GM18517 (cell line): Measurements from ENCODE around the gene CSF2.

ENCODE experiments used
- ATAC-seq: cut with Tn5 transposase; IDR thresholded peaks from one replicate; pipeline ENCODE4 v1.9.1; 2021; ENCODE audit warnings: mild to moderate bottlenecking, moderate library complexity; ENCODE audit not compliant: unreplicated experiment

The CSF2 gene

GRCh38 chr5:132054697-132055440 lies 18.7 kb upstream of the CSF2 start:
- no peak for ATAC-seq

- no peak for ATAC-seq
Measured at GRCh38 chr5:132055441-132055807, 18.2 kb upstream of the CSF2 start.

DNA sequence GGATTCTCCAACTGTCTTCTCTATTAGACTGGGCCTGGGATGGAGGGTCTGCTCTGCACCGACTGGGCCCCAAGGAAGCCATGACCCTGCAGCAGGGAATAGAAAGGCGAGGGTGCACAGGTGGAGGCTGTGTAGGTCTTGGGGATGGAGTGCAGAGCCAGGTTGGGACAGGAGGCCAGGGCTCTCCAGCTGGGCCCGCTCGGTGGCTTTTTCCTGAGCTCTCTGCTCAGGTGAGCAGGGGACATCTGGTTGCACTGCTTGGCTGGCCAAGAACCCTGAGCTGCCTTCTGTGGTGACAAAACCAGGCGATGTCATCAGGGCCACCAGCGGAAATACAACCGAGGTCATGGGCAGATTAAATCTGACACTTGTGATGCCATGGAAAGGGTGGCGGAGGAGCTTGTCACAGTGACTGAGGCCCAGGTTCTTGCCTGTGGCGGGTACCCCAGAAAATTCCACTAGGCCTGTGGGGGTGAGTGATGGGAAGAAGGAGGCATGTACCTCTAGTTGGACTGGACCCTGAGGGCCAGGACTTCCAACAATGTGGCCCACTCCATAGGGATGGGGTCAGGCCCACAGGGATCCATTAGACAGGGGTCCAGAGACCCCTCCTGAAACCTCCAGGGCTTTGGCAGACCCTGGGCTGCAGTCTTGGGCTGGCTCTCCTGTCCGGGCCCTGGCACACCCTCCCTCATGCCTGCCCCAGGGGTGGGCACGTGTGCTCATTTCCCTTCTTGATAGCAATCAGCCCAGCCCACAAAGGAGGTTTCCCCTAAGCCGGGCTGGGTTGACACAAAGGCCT lies 17.6 kb upstream of the CSF2 start:
- ATAC-seq: no peak

DNA sequence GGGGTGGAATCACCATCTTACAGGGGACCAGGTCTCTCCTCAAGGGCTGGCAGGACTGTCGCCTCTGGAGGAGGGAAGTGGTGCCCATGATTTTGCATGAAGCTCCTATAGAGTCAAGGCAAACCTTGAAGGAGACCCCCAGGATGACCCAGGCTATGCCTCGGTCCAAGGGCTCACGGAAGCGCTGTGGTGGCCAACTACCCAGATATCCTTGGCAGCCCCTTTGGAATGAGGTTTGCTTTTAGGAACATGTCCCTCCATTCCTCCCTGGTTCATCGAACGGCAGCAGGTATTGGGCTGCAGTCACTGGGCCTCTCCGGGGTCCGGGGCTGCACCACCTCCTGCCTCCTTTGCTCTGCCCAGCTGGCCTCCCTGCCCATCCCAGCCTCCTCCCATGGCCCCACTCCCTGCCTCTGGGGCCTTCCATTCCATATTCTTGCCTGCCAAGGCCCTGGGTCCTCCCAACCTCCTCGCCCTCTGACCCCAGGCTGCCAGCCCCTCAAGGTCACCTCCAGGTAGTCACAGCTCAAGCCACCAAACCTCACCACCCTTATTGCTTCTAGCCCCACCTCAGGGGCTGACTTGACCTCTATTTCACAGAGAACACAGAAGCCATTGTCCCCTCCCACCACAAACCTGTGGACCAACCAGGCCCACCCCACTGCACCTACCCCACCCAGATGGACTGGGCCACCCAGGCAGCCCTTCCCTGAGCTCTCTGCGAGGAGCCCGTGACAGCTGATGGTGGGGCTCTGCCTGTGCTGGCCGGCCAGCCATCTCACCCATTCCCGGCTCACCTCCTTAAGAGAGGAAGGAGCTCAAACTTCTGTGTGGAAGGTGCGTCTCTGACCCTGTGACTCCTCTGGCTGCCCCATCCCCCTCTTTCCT lies 16.7 kb upstream of the CSF2 start:
- no peak for ATAC-seq

- no peak for ATAC-seq
Measured at GRCh38 chr5:132057498-132058255, 15.9 kb upstream of the CSF2 start.

GRCh38 chr5:132058646-132059042 lies 14.9 kb upstream of the CSF2 start:
- no peak for ATAC-seq

GRCh38 chr5:132059043-132059695 lies 14.4 kb upstream of the CSF2 start:
- ATAC-seq: no peak

GRCh38 chr5:132059696-132060500 lies 13.7 kb upstream of the CSF2 start:
- no peak for ATAC-seq

DNA sequence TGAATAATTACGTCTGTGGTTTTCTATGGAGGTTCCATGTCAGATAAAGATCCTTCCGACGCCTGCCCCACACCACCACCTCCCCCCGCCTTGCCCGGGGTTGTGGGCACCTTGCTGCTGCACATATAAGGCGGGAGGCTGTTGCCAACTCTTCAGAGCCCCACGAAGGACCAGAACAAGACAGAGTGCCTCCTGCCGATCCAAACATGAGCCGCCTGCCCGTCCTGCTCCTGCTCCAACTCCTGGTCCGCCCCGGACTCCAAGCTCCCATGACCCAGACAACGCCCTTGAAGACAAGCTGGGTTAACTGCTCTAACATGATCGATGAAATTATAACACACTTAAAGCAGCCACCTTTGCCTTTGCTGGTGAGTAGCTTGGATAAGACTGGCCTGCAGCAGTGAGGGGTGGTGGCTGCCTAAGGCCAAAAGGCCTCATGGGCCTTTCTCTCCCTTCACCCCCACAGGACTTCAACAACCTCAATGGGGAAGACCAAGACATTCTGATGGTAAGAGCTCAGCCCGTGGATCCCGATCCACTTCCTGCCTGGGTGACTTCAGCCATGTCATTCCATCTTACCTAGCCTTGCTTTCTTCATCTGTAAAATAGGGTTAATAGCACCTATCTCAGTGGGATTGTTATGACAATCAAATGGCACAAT lies 13.0 kb upstream of the CSF2 start, which contains the start of gene IL3:
TSS of gene IL3 (plus strand) at position 155 of the 661 bp plus-strand sequence. CDS start at position 207, 52 bp downstream.
- ATAC-seq: no peak

DNA sequence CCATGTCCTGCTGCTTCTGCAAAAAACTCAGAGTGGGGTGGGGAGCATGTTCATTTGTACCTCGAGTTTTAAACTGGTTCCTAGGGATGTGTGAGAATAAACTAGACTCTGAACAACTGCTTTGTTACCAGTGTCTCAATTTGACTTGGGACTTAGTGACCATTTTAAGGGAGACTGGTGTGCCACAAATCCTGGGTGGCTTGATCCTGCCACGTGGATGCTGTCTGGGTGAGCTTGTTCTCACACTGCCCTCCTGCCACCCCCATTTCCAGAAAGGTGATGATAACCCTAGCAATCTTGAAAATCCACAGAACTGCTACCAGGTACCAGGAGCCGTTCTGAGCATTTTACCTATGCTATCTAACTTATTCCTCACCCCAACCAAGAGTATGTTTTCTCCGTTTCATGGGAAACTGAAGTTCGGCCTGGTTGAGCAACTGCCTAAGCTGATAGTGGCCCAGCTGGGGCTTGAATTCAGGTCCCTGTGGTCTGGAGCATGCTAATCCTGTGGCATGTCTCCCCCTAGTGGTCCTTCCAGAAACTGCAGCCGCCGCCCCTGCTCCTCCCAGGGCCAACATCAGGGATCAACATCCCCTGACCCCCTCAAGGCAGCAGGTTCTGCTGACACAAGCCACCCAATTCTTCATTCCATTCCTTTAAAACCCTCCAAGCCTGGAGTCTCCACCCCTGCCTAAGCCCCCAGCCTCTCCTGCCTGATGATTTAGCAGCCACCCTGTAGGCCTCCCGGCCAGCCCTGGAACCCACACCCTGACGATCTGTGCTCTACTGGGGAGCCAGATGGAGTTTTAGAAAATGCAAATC lies 10.3 kb upstream of the CSF2 start:
- peak; percentile 53 for ATAC-seq

- no peak for ATAC-seq
Measured at GRCh38 chr5:132064140-132064539, 9.4 kb upstream of the CSF2 start.

DNA sequence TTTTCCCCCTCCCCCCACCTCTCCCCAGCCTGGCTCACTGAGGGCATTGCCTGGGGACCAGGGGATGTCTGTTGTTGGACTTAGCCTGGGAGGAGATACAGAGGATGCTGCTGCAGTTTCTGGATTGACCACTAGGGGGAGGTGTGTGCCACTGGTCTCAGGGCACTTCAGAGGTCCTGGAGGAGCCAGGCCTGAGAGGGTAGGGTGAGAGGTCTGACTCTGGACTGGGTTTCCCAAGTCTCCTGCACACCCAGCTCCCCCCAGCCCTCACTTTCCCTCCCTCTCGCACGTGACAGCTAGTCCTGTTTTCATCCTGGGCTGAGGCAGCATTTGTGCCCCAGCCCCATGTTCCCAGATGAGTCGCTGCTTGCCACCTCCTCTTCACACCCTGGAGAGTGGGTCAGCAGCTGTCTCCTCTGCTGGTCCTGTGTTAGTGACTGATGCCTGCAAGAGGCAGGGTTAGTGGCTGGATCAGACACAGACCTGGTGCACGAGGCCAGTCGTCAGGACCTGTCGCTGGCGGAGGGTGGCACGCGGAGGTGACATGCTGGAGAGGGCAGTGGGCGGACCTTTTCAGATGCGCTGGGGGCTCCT lies 8.8 kb upstream of the CSF2 start:
- peak; percentile 84 for ATAC-seq

GRCh38 chr5:132065351-132065937 lies 8.1 kb upstream of the CSF2 start:
- no peak for ATAC-seq

GRCh38 chr5:132065951-132066701 lies 7.5 kb upstream of the CSF2 start:
- no peak for ATAC-seq

DNA sequence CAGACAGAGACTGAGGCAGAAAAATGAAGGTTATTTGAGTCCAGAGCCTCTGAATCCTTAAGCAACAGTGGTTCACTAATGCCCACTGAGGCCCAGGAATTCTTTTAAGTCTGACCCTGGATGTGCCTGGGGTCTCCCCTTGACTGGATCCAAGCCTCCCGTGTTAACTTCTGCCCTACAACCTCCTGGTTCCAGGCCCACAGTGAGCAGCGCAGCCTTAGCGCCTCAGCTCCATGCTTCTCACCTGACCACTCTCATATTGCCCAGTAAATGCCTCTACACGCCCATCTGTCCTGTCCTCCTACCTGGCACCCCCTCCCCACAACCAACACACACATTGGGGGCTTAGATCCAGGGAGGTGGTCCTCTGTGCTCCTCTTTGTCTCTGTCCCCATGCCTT lies 6.7 kb upstream of the CSF2 start:
- no peak for ATAC-seq

DNA sequence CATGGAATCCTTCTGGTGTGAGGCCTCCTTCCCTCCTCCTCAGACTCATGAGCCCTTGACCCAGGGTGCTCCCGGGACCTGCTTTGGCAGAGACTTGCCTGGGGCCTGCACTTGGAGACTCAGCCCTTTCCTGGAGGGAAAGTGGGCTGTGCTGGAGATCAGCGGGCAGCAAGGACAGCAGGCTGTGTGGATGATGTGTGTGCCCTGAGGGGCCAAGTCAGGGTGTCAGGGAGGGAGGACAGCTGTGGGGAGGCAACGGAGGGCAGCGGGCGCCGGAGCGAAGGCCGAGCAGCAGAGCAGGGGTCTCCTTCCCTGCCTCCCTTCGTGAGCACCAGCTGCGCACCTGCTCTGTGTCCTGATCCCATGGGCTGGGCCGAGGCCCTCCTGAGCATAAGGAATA lies 6.1 kb upstream of the CSF2 start:
- no peak for ATAC-seq
